Measurements from ENCODE around the gene ZSWIM5.
"Not testable (repeated sequence)": the region's sequence is repeated elsewhere in the genome, so short reads cannot be mapped to it uniquely, and the experiment has no call there.

The ZSWIM5 gene

GRCh38 chr1:45135316-45135715, 71.1 kb downstream of the ZSWIM5 start:
- DNase-seq, result no peak

GRCh38 chr1:45134461-45134873, 71.9 kb downstream of the ZSWIM5 start:
- DNase-seq, result no peak

GRCh38 chr1:45132719-45133118, 73.7 kb downstream of the ZSWIM5 start:
- DNase-seq, result not testable (repeated sequence)

GRCh38 chr1:45123358-45123757, 83.0 kb downstream of the ZSWIM5 start:
- no peak for DNase-seq

- DNase-seq, result no peak
These were observed 83.7 kb downstream of the ZSWIM5 start for GRCh38 chr1:45122724-45123123.

GRCh38 chr1:45117766-45118165, 88.6 kb downstream of the ZSWIM5 start:
- DNase-seq, result no peak

GRCh38 chr1:45116820-45117219, 89.6 kb downstream of the ZSWIM5 start:
- no peak for DNase-seq

- no peak for DNase-seq
These were observed 90.1 kb downstream of the ZSWIM5 start for GRCh38 chr1:45116340-45116739.

GRCh38 chr1:45115198-45115597, 91.2 kb downstream of the ZSWIM5 start:
- not testable (repeated sequence) for DNase-seq

GRCh38 chr1:45112661-45113060, 93.7 kb downstream of the ZSWIM5 start:
- DNase-seq, result no peak

- no peak for DNase-seq
These were observed 95.2 kb downstream of the ZSWIM5 start for GRCh38 chr1:45111239-45111638.

GRCh38 chr1:45107782-45108181, 98.6 kb downstream of the ZSWIM5 start:
- DNase-seq, result no peak

- not testable (repeated sequence) for DNase-seq
These were observed 99.5 kb downstream of the ZSWIM5 start for GRCh38 chr1:45106864-45107263.

GRCh38 chr1:45106156-45106545, 100.3 kb downstream of the ZSWIM5 start:
- DNase-seq, result not testable (repeated sequence)

GRCh38 chr1:45105486-45106155, 100.8 kb downstream of the ZSWIM5 start:
- not testable (repeated sequence) for DNase-seq

- no peak for DNase-seq
These were observed 102.9 kb downstream of the ZSWIM5 start for GRCh38 chr1:45103534-45103933.

GRCh38 chr1:45101947-45102346, 104.5 kb downstream of the ZSWIM5 start:
- no peak for DNase-seq

- DNase-seq, result not testable (repeated sequence)
These were observed 104.9 kb downstream of the ZSWIM5 start for GRCh38 chr1:45101528-45101927.

GRCh38 chr1:45097944-45098343, 108.5 kb downstream of the ZSWIM5 start:
- DNase-seq, result no peak

- DNase-seq, result no peak
These were observed 109.3 kb downstream of the ZSWIM5 start for GRCh38 chr1:45097079-45097478.

GRCh38 chr1:45095450-45095849, 111.0 kb downstream of the ZSWIM5 start:
- DNase-seq, result no peak

- DNase-seq, result not testable (repeated sequence)
These were observed 112.0 kb downstream of the ZSWIM5 start for GRCh38 chr1:45094371-45094770.

- no peak for DNase-seq
These were observed 113.1 kb downstream of the ZSWIM5 start for GRCh38 chr1:45093334-45093733.

GRCh38 chr1:45089711-45090110, 116.7 kb downstream of the ZSWIM5 start:
- no peak for DNase-seq

- DNase-seq, result no peak
These were observed 121.8 kb downstream of the ZSWIM5 start for GRCh38 chr1:45084562-45084961.

Measured in NCI-H446 treated with DMSO at 0.1 percent for 48 hours (cell line).